IPS-NIHi11 (cell line): ENCODE results near the gene BATF2.
"Not testable (repeated sequence)": the region's sequence is repeated elsewhere in the genome, so short reads cannot be mapped to it uniquely, and the experiment has no call there.

ENCODE experiments used
- DNase-seq: peaks from one replicate; pipeline ENCODE4 v3.0.0; 2012; ENCODE audit warnings: mixed read lengths, low spot score

The BATF2 gene, protein sequence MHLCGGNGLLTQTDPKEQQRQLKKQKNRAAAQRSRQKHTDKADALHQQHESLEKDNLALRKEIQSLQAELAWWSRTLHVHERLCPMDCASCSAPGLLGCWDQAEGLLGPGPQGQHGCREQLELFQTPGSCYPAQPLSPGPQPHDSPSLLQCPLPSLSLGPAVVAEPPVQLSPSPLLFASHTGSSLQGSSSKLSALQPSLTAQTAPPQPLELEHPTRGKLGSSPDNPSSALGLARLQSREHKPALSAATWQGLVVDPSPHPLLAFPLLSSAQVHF

DNA sequence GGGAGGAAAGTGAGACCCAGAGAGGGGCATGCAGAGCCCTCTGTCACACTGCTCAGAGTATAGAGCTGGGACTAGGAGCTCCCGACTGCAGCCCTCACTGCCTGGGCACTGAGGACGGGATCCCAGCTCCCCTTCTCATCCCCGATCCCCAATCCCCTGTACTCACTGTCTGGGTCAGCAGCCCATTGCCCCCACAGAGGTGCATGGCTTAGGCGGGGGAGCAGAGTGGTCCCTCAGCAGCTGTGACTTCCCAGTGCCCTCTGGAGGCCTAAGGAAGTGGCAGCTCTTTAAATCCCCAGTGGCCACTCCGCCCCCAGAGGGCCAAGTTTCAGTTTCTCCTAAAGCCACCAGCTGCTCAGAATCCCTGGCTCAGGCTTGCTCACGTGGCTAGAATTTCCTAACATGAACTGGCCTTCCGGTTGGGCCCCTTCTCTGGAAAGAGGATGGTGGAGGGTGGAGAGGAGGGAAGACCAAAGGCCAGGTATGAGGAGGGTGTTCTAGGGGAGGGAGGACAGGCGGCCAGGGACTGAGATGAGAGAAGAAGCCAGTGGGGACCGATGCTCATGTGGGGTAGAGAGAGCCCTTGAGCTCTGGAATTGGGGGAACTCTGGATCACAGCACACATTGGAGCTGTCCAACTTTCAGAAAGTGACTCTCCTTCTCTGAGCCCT, at the start of gene BATF2:
Gene BATF2, minus strand, starts transcription at position 262 of the 671 bp plus-strand sequence. Its CDS starts 57 bp downstream, at position 205.
- DNase-seq, result peak; percentile 92

DNA sequence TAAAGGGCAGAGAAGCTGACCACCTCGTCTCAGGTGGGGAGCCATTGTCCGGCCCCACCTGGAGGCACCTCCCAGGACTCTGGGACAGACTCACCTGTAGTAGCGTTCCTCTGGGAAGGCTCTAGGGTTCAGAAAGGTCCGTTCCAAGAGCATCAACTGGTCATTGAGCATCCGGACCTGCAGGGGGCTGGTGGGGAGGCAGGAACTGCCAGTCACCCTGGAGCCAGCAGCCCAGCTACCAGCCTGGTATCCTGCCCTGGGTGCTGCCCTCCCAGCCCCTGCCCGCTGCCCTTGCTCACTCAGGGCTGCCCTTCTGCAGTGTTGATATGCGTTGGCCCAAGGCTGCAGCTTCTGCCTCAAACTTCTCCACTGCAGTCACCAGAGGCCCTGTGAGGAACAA, 49.0 kb upstream of the BATF2 start:
- no peak for DNase-seq

DNA sequence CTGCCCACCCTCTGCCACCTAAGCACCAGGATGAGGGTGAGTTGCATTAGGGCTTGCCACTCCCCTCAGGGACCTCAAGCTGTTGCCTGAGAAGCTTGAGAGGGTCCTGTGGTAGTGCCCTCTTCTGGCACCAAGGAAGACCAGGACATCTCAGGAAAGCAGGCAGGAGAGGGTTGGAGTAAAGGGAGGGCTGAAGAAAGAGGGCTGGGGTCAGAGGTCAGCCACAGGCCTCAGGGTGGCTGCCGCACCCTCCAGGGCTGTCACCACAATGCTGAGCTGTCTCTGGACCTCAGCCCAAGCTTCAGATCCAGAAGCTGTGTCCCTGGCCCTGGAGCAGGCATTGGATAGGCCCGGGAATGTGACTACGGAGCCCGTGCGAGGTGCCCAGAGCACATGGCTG, 48.3 kb upstream of the BATF2 start:
- no peak for DNase-seq

DNA sequence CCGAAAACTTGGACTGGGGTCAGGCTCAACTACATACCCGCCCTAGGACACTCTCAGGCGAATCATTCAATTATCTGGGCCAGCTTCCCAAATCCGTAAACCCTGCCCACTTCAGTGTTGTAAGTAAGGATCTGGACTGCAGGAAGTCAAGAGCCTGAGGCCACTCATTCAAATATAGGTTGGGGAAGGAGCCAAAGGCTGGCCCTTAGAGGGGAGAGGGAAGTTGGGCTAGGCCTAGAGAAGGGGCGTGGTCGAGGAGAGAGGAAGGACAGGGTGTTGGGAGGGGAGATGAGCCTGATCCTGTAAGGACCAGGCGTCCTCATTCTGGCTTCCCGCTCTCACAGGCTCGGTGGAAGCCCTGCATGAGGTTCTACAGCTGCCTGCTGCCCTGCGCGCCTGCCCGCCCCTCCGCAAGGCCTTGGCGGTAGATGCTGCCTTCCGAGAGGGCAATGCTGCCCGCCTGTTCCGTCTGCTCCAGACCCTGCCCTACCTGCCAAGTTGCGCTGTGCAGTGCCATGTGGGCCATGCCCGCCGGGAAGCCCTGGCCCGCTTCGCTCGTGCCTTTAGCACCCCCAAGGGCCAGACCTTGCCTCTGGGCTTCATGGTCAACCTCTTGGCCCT, 47.2 kb upstream of the BATF2 start:
- no peak for DNase-seq

DNA sequence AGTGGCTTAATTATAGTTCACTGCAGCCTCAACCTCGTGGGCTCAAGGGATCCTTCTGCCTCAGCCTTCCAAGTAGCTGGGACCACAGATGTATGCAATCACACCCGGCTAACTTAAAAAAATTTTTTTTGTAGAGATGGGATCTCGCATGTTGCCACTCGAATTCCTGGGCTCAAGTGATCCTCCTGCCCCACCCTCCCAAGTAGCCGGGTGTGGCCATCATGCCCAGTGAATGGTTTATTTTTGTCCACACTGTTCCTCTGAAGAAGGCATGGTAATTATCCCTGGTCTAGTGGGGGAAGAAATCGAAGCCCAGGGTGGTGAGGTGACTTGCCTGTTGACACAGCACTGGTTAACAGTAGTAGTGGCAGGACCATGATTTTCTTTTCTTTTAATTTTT, 46.1 kb upstream of the BATF2 start:
- DNase-seq, result no peak

DNA sequence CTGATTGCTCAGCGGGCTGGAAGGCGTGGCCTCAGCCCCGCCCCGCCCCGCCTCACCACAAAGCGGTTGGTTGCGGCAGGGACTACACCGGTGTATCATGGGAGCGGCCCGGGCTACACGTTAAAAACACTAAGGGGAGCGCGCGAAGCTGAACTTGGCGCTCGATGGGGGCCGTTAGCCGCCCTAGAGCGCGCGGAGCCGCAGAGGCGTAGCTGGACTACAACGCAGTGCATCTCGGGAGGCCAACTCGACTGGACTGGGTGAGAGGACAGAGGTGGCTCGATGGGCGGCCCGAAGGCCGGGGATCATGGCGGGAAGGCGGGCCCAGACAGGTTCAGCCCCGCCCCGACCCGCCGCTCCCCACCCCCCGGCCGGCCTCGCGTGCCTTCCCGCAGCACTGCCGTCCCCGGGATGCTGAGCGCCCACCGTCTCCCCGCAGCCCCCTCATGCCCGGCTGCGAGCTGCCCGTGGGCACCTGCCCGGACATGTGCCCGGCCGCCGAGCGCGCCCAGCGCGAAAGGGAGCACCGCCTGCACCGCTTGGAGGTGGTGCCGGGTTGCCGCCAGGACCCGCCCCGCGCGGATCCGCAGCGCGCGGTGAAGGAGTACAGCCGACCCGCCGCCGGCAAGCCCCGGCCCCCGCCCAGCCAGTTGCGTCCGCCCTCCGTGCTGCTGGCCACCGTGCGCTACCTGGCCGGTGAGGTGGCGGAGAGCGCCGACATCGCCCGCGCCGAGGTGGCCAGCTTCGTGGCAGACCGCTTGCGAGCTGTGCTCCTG, 44.3 kb upstream of the BATF2 start, which contains the start of gene SAC3D1:
Gene SAC3D1, plus strand, starts transcription at position 364 of the 776 bp plus-strand sequence. Its CDS starts 83 bp downstream, at position 447.
- DNase-seq, result peak; percentile 98

DNA sequence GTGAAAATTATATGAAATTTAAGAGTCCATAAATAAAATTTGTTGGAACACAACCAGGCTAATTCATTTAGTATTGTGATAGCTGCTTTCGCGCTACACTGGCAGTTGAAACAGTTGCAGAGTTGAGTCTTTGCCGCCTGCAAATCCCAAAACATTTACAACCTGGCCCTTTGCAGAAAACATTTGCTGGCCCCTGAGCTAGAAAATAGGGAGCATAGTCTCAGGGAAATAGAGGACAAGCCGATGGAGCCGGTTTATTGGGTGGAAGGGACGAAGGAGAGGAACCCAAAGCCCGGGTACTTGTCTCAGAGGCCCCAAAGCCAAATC, 43.7 kb upstream of the BATF2 start:
- DNase-seq, result no peak

DNA sequence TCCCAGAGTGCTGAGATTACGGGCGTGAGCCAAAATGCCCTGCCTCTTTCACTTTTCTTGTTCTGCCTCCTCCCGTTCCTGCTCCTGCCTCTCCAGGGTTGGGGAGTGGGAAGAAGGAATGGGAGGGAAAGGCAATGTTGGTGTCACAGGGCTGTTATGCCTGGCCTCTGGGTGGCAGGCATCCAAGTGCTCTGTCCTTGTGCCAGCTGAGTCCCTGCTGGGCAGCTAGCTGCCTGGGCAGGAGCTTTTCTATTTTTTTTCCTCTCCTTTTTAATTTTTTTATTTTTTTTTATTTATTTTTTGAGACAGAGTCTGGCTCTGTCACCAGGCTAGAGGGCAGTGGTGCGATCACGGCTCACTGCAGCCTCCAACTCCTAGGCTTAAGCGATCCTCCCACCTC, 40.2 kb upstream of the BATF2 start:
- no peak for DNase-seq

DNA sequence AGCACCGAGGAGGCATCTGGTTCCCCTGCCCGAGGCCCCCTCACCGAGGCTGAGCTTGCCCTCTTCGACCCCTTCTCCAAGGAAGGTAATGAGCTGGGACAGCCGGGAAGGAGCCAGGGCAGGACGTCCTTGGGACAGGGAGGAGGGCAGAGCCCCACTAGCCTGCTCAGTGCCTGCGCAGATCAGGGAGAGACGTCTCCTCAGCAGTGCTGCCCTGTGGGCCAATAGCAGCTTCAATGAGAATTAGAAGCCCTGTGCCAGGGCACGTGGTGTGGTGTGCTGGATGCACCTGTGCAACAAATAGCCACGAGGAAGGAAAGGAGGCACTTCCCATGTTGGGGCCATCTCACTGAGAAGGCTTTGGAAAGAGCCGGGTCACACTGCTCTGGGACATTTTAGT, 38.8 kb upstream of the BATF2 start:
- no peak for DNase-seq

DNA sequence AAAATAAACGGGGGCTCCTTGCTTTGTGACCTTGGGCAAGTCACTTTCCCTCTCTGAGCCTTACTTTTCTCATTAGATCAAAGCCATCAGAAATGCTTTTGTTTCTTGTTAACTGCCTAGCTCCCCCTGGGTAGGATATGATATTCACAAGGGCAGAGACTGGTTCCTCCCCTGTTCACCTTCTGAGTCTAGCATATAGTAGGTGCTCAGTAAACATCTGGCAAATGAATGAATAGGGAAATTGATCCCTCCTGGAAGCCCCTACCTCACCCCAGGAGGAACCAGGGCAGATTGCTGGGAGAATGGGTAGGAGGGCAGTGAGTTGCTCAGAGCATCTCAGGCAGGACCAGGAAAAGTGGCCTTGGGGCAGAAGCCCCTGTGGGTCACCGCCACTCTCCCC, 37.7 kb upstream of the BATF2 start:
- DNase-seq, result no peak

DNA sequence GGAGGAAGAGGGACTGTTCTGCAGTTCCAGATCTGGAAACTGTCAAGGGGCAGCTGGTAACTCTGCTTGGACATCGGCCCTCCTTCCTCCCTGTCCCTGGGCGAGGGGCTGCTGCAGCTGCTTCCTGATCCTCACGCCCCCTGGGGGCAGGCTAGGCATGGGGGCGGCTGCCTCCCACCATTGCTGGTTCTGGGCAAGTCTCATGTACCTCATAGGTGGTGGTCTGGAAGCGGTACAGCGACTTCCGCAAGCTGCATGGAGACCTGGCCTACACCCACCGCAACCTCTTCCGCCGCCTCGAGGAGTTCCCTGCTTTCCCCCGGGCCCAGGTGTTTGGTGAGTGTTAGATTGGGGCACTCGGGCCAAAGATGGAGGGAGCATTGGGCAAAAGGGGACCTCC, 35.4 kb upstream of the BATF2 start:
- no peak for DNase-seq

DNA sequence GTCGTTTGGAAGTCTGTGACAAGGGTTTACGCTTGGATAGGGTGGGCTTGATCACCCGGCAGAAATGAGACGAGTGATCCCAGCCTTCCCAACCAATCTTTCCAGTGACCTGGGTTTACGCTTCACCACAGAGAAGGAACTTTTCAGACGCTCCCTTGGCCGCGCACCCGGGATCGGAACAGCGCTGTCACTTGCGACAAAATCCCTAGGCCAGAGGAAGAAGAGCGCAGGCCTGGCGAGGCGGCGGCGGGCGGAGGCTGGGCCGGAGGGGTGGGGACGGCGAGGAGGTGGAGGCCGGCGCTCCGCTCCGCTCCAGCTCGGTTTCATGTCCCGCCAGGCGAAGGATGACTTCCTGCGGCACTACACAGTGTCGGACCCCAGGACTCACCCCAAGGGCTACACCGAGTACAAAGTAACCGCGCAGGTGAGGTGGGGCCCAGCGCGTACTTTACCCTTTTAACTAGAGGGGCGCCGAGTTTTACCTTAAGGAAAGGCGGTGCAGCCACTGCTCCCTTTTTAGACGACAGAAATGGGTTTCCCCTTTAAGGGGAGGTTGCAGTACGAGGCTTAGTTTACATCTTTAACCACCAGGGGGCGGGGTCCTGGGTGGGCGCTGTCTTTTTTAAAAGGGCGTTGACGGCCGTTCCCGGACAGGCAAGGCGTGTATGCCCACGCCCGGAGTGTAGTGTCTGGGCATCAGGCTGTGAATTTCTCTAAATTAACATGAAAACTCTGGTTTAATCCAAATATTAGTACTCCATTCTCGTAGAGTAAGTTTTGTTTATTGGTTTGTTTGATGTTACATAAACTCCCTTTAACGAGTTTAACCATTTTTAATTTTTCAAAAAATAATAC, 30.7 kb upstream of the BATF2 start, which contains the start of gene SNX15:
Gene SNX15, plus strand, starts transcription at position 227 of the 855 bp plus-strand sequence. Its CDS starts 99 bp downstream, at position 326.
- DNase-seq, result peak; percentile 94

DNA sequence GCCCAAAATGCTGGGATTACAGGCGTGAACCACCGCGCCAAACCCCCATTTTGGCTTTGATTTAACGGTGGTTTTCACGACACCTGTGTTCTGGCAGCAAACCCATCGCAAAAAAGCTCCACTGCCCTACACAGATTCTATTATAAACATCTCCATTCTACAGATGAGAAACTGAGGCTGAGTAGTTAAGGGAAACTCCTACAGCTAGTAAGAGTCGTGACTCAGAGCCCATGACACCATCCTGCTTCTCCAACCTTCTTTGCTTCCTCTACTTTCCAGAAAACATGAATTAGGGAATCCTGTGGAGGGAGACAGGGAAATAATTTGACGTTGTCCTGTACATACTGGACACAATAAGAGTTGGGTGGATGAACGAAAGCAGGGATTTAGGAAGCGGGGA, 30.0 kb upstream of the BATF2 start:
- no peak for DNase-seq

DNA sequence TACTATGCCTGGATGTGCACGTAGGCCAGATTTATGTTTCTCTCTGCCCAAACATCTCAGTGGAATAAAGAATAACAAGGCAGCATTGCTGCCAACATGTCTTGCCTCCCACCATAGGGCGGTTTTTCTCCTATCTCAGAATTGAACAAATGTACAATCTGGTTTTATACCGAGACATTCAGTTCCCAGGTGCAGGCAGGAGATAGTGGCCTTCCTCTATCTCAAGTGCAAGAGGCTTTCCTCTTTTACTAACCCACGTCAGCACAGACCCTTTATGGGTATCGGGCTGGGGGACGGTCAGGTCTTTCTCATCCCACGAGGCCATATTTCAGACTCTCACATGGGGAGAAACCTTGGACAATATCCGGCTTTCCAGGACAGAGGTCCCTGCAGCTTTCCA, 26.7 kb upstream of the BATF2 start:
- DNase-seq, result not testable (repeated sequence)

DNA sequence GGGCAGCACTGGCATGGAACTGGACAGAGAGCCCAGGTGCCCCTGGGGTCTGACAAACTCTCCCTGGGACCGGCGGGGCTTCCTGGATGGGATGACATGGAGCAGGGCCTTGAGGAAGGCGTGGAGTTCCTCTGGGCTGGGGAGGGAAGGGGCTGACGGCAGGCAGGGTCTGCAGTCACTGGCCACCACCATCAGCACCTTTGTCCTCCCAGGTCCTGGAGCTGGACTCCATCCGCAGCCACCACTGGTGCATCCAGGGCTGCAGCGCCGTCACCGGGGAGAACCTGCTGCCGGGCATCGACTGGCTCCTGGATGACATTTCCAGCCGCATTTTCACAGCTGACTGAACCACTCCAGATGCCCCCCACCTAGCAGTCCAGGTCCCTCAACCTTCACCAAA, 24.7 kb upstream of the BATF2 start:
- DNase-seq, result no peak

DNA sequence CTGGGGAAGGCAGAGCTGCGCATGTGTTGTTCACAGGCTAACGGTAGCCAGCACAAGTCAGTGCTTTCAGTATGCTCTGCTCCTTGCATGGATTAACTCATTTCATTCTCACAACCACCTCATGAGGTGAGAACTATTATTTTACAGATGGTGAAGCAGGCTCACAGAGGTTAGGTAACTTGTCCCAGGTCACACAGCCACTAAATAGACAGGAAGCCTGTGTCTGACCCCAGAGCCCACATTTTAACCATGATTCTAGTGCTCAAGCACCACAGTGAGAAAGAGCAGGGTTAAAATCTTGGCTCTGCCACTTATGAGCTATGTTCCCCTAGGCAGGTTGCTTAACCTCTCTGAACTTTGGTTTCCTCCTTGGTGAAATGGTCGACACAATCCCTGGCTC, 24.2 kb upstream of the BATF2 start:
- DNase-seq, result no peak

DNA sequence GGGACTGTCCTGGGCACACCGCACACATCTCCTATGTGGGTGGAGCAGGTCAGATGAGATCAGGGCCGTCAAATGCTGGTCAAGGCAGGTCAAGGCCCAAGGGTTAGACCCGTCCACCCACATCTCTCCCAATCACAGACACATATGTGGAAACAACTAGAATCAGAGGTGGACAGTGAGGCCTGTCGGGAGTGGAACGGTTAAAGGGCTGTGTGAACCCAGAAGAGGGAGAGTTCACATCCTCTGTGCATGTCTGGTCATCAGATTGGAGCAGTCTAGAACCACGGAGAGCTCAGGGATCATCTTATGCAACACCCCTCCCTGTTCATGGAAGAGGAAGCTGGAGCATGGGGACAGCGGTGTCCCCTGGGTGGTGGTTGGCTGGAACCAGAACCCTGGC, 23.1 kb upstream of the BATF2 start:
- DNase-seq, result no peak

DNA sequence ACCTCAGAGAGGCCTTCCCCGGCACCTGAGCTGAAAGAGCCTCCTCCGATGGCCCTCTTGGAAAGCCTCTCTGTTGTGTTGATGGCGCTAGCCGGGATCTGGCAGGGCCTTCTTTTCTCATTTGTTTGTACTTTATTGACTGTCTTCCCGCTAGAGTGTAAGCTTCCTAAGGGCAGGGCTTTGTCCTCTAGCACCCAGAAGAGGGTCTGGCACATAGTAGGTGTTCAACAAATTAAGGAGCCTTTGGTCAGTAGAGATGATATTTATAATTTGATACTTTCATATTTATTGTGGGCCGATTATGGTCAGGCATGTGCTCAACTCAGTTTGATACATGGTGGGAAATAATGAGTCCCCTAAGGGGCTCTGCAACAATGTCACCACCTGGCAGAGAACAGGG, 21.2 kb upstream of the BATF2 start:
- DNase-seq, result no peak

DNA sequence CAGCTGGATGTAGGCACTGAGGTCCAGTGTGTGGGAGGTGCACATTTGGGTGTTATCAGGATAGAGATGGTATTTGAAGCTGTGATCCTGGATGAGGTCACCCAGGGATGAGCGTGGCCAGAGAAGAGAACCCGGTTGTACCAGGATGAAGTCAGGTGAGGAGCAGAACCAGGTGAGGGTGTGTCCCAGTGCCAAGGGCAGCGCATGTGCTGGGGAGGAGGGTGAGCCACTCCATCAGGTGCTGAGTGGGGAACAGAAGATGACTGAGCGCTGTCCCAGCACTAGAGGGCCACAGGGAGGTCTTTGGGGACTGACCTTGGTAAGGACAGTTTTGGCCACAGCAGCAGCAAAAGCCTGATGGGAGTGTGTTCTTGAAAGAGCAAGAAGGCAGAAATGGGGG, 19.9 kb upstream of the BATF2 start:
- DNase-seq, result no peak

DNA sequence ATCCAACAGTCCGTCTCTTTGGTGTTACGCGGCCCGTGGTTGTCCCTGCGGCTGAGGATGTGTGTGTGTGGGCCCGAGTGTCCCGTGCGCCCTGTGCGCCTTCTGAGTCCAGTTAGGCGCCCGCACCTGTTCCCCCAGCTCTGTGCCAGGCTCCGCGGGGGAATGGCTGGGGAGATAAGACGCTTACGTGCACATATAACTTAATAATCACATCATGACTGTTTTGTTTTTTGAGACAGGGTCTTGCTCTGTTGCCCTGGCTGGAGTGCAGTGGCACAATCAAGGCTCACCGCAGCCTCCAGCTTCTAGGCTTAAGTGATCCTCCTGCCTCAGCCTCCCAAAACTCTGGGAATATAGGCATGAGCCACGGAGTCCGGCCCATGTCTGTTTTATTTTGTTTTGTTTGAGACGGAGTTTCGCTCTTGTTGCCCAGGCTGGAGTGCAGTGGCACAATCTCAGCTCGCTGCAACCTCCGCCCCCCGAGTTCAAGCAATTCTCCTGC, 18.0 kb upstream of the BATF2 start:
- no peak for DNase-seq
